Ectodermal cell (in vitro differentiated cells): ENCODE data around the gene STYXL1.
"Not testable (repeated sequence)": the region's sequence is repeated elsewhere in the genome, so short reads cannot be mapped to it uniquely, and the experiment has no call there.

Experiments used
- H3K27ac ChIP-seq: 2 replicates; pipeline ENCODE4 v1.7.0; 2013; ENCODE audit warnings: mild to moderate bottlenecking, low read depth, low read length; ENCODE audit not compliant: insufficient read depth, poor library complexity, severe bottlenecking
- H3K27me3 ChIP-seq: 2 replicates; pipeline ENCODE4 v1.7.0; 2013; ENCODE audit warnings: mild to moderate bottlenecking, low read length; ENCODE audit not compliant: insufficient read depth, control insufficient read depth, poor library complexity, severe bottlenecking
- H3K36me3 ChIP-seq: one replicate; pipeline ENCODE4 v1.7.0; 2013; ENCODE audit warnings: low read length; ENCODE audit not compliant: control insufficient read depth, insufficient read depth
- H3K4me1 ChIP-seq: one replicate; pipeline ENCODE4 v1.7.0; 2013; ENCODE audit warnings: low read length; ENCODE audit not compliant: control insufficient read depth, insufficient read depth
- H3K4me3 ChIP-seq: 2 replicates; pipeline ENCODE4 v1.7.0; 2013; ENCODE audit warnings: low read depth, low read length, control low read depth; ENCODE audit not compliant: insufficient read depth
- H3K9me3 ChIP-seq: 2 replicates; pipeline ENCODE4 v1.7.0; 2013; ENCODE audit warnings: mild to moderate bottlenecking, low read length, moderate library complexity; ENCODE audit not compliant: control insufficient read depth
- WGBS, 2 experiments: methylation state at CpG; one replicate each; pipeline ENCODE4 v1.1.7; 2013; ENCODE audit warnings: missing lambda C conversion rate in 2 of 2; 5-methylcytosine and 5-hydroxymethylcytosine counted together

STYXL1 gene

GRCh38 chr7:76009672-76010600 lies 37.9 kb downstream of the STYXL1 start:
- 93 to 94% methylated on average over 11 of the region's 11 CpGs for WGBS, 2 experiments

DNA sequence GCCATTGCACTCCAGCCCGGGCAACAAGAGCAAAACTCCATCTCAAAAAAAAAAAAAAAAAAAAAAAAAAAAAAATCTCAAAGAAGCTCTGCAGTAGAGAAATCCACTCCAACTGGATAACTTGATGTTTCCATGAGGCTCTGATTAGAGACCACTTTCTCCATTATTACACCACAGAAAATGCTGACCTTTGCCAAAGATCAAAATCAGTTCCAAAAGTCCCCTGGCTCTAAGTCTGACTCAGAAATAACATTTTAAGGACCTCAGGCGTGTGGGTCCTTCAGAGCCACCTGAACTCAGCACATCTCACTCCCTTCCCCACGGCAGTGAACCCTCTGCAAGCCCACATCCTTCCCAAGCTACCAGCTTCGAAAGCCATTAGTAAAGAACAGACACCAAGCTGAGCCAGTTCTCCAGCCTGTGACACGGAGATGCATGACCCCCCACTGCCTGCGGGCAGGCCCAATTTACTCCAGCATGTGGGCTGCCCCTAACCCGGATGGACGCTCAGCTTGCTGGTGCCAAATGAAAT lies 39.6 kb downstream of the STYXL1 start:
- 75% methylated on average over 8 of the region's 8 CpGs for WGBS, 2 experiments
- Histone ChIP-seq H3K4me1 (no peaks in the 10 kb centered on the region), H3K27me3 (no peaks in the 10 kb centered on the region), H3K27ac (no peak overlapping the region), H3K4me3 (no peak overlapping the region), H3K36me3 (peaks cover 7% of the 10 kb centered on the region), H3K9me3 (no peaks in the 10 kb centered on the region)

More at GRCh38 chr7:76009672-76010600, 37.9 kb downstream of the STYXL1 start:
- H3K4me1 ChIP-seq: no peaks in the 10 kb centered on the region
- H3K36me3 ChIP-seq: peaks cover 5% of the 10 kb centered on the region
- no peak overlapping the region for H3K4me3 ChIP-seq
- no peaks in the 10 kb centered on the region for H3K9me3 ChIP-seq
- no peak overlapping the region for H3K27ac ChIP-seq
- no peaks in the 10 kb centered on the region for H3K27me3 ChIP-seq

DNA sequence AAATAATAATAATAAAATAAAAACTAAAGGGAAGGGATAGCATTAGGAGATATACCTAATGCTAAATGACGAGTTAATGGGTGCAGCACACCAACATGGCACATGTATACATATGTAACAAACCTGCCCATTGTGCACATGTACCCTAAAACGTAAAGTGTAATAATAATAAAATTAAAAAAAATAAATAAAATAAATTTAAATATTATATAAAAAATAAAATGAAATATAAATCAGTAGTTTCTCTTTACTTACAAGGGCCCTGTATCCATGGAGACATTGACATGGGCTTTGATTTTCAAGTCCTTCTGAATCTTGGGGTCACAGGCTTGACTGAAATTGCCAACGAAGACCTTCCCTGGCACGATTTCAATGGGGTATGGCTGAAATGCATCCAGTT lies 42.8 kb downstream of the STYXL1 start:
- not testable (repeated sequence) for H3K9me3 ChIP-seq, H3K27me3 ChIP-seq, H3K4me3 ChIP-seq, H3K4me1 ChIP-seq, H3K36me3 ChIP-seq, H3K27ac ChIP-seq
- 96 to 99% methylated on average over 2 of the region's 4 CpGs for WGBS, 2 experiments

DNA sequence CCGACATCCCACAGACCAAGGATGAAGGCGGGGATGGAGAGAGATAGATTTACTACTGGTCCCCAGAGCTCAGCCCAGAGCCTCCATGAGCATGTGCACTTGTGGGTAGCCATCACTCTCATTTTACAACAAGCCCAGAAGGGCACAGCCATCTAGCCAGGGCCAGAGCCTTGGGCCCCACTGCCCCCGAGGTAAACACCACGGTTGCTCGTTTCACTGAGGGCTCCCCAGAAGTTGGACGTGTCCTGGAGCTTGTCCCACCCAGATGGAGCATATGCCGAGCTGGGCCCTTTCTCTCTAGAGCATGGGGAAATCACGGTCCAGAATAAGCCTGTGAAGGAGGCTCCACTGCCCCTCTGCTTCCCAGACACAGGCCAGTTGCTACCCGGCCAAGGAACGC lies 44.4 kb downstream of the STYXL1 start:
- WGBS, 2 experiments: 95% methylated on average over 10 of the region's 10 CpGs
- Histone ChIP-seq H3K36me3 (peaks cover 8% of the 10 kb centered on the region), H3K9me3 (no peaks in the 10 kb centered on the region), H3K4me1 (no peaks in the 10 kb centered on the region), H3K27me3 (no peaks in the 10 kb centered on the region), H3K27ac (no peak overlapping the region), H3K4me3 (no peak overlapping the region)

DNA sequence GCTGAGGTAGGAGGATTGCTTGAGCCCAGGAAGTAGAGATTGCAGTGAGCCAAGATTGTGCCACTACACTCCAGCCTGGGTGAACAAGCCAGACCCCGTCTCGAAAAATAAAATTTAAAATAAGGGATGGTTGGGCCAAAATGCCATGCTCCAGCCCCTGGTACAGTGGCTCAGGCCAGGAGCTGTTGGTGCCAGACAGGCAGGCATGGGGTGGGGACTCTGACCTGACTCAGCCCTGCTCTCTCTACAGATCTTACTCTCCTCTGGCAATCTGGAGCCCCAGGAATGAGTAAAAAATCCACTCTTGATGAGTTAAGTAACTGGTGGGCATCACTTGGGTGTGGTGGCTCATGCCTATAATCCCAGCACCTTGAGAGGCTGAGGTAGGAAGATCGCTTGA lies 45.0 kb downstream of the STYXL1 start:
- no peaks in the 10 kb centered on the region for H3K4me1 ChIP-seq
- no peaks in the 10 kb centered on the region for H3K27me3 ChIP-seq
- no peak overlapping the region for H3K27ac ChIP-seq
- H3K36me3 ChIP-seq: peaks cover 8% of the 10 kb centered on the region
- WGBS, 2 experiments: 89 to 91% methylated on average over 3 of the region's 3 CpGs
- H3K4me3 ChIP-seq: no peak overlapping the region
- H3K9me3 ChIP-seq: no peaks in the 10 kb centered on the region

- H3K36me3 ChIP-seq: peaks cover 8% of the 10 kb centered on the region
- H3K27ac ChIP-seq: no peak overlapping the region
- H3K4me3 ChIP-seq: no peak overlapping the region
- WGBS, 2 experiments: 90 to 93% methylated on average over 6 of the region's 6 CpGs
- no peaks in the 10 kb centered on the region for H3K9me3 ChIP-seq
- H3K4me1 ChIP-seq: no peaks in the 10 kb centered on the region
- no peaks in the 10 kb centered on the region for H3K27me3 ChIP-seq
Observed at GRCh38 chr7:76002139-76002538, 45.7 kb downstream of the STYXL1 start.

DNA sequence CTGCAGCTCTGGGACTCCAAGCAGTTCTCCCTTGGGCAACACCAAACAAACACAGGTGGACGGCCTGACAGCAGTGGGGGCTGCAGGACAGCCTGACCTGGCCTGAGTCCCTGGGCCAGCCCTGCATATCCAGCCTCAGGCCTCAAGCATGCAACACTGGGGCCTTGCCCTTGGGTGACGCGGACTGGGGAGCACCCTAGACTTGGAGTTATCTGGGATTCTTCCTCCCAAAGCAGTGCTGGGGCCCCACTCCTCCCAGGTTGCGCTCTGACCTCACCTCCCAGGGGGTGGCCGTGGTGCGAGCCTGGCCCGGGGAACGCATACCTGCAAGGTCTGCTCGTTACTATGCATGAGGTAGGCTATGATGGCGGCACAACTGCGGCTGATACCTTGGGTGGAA lies 47.2 kb downstream of the STYXL1 start:
- Histone ChIP-seq H3K9me3 (no peaks in the 10 kb centered on the region), H3K4me3 (no peak overlapping the region), H3K4me1 (no peaks in the 10 kb centered on the region), H3K36me3 (peaks cover 8% of the 10 kb centered on the region), H3K27me3 (no peaks in the 10 kb centered on the region), H3K27ac (no peak overlapping the region)
- whole genome bisulfite sequencing, 2 experiments: 93 to 95% methylated on average over 11 of the region's 11 CpGs

DNA sequence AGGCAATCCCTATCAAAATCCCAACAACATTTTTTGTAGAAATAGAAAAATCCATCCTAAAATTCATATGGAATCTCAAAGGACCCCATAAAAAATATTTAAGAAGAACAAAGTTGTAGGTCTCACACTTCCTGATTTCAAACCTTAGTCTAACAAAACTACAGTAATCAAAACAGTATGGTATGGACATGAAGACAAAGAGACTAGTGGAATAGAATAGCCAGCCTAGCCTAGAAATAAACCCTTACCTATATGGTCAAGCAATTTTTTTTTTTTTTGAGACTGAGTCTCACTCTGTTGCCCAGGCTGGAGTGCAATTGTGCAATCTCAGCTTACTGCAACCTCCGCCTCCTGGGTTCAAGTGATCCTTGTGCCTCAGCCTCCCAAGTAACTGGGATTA lies 49.8 kb downstream of the STYXL1 start:
- Histone ChIP-seq H3K4me3 (no peak overlapping the region), H3K4me1 (peaks cover 6% of the 10 kb centered on the region), H3K27ac (no peak overlapping the region), H3K9me3 (no peaks in the 10 kb centered on the region), H3K27me3 (no peaks in the 10 kb centered on the region), H3K36me3 (no peaks in the 10 kb centered on the region)
- WGBS, 2 experiments: 88 to 92% methylated on average over 1 of the region's 1 CpG

DNA sequence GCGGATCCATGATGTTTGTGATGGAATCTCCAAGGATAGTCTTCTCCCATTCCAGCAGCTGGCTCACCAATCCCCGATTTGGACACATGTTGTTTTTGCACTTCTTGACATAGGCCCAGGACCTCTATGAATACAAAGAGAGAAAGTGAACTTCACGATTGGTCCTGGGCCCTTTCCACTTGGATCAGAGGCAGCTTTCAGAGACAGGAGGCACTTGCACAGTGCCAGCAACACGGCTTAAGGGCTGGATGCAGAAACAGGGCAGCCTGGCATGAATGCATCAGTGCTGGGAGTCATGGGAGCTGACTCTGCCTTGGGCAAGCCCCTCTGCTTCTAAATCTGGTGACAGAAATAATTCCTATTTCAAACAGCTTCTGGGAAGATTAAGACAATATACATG lies 51.3 kb downstream of the STYXL1 start:
- H3K9me3 ChIP-seq: no peaks in the 10 kb centered on the region
- H3K36me3 ChIP-seq: no peaks in the 10 kb centered on the region
- 93 to 98% methylated on average over 4 of the region's 4 CpGs for WGBS, 2 experiments

DNA sequence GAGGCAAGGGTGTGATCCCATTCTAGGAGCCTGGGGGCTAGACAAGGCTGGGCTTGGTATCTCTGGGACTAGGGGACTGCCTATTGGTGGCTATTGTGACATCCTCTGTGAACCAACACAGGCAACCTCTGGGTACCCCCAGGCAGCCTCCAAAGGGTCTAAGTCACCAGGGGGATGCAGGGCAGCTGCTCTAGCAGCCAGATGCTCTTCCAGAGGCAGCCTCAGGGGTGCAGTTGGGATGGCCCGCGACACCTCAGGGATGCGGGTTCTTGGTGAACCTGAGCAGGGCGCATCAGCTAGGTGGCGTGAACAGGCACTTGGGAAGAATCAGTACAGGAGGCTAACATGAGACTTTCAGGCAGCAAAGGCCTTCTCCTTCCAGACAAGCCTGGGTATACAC lies 51.8 kb downstream of the STYXL1 start:
- H3K27me3 ChIP-seq: no peaks in the 10 kb centered on the region
- 95 to 96% methylated on average over 5 of the region's 5 CpGs for WGBS, 2 experiments
- no peak overlapping the region for H3K4me3 ChIP-seq
- no peaks in the 10 kb centered on the region for H3K9me3 ChIP-seq
- peaks cover 18% of the 10 kb centered on the region for H3K4me1 ChIP-seq
- no peak overlapping the region for H3K27ac ChIP-seq
- H3K36me3 ChIP-seq: no peaks in the 10 kb centered on the region

More for the DNA sequence above, 51.3 kb downstream of the STYXL1 start:
- no peak overlapping the region for H3K4me3 ChIP-seq
- H3K27me3 ChIP-seq: no peaks in the 10 kb centered on the region
- peaks cover 15% of the 10 kb centered on the region for H3K4me1 ChIP-seq
- H3K27ac ChIP-seq: no peak overlapping the region
